Measurements from ENCODE around the gene DRC1. TPM values are rescaled to one million over a fixed set of nuclear protein-coding genes. Genes with fewer than 3 reads are reported as not detected.

The DRC1 gene
- total RNA-seq, 3 donors from 2014 or later, result not detected

DNA sequence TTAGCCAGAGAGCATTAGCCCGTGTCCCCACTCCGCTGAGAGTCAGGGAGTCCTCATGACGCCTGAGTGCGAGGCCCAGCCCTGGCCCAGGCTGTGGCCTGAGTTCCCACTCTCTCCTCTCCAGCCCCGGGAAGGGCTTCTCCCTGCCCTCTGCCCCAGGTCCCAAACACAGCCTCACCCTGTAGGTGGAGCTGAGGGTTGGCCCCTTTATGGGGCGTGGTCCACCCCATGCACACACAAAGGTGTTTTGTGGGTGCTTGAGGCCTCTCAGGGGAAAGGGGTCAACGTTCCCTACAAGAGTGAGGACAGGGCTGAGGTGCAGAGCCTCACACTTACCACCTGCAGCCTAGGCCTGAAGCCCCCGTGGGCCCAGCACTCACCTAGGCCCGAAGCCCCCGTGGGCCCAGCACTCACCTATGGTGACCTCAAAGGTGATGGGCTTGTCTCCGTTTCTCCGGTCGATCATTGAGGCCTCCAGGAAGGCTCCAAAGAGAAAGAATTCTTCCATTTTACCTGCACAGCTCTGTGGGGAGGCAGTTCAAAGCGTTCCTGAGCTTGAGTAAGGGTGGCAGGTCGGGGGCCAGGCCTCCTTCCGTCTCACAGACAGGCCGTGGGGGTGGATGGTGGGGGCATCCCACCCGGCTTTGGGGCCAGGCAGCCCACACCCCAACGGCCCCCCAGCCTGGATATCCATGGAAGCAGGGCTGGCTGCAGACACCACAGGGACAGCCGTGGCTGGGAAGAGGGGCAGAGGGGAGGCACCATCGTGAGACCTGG lies 78.3 kb downstream of the DRC1 start:
- Histone ChIP-seq H3K4me3 (no peak overlapping the region), H3K36me3 (no peaks in the 10 kb centered on the region), H3K9me3 (no peaks in the 10 kb centered on the region), H3K4me1 (no peaks in the 10 kb centered on the region), H3K27me3 (no peaks in the 10 kb centered on the region), H3K27ac (no peak overlapping the region)
- DNase-seq (ENCODE audit: low spot score in 2 of 2), result no peak
- intact Hi-C loops (cut with DNase I; ENCODE audit: low total_unique reads), result no loop called here
- TF ChIP-seq POLR2AphosphoS5 (IDR thresholded peaks at IDR 0.05) (no peak), POLR2A (IDR thresholded peaks at IDR 0.05) (no peak)
- TF ChIP-seq, protein P1, sequence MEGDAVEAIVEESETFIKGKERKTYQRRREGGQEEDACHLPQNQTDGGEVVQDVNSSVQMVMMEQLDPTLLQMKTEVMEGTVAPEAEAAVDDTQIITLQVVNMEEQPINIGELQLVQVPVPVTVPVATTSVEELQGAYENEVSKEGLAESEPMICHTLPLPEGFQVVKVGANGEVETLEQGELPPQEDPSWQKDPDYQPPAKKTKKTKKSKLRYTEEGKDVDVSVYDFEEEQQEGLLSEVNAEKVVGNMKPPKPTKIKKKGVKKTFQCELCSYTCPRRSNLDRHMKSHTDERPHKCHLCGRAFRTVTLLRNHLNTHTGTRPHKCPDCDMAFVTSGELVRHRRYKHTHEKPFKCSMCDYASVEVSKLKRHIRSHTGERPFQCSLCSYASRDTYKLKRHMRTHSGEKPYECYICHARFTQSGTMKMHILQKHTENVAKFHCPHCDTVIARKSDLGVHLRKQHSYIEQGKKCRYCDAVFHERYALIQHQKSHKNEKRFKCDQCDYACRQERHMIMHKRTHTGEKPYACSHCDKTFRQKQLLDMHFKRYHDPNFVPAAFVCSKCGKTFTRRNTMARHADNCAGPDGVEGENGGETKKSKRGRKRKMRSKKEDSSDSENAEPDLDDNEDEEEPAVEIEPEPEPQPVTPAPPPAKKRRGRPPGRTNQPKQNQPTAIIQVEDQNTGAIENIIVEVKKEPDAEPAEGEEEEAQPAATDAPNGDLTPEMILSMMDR (IDR thresholded peaks at IDR 0.05), result no peak

DNA sequence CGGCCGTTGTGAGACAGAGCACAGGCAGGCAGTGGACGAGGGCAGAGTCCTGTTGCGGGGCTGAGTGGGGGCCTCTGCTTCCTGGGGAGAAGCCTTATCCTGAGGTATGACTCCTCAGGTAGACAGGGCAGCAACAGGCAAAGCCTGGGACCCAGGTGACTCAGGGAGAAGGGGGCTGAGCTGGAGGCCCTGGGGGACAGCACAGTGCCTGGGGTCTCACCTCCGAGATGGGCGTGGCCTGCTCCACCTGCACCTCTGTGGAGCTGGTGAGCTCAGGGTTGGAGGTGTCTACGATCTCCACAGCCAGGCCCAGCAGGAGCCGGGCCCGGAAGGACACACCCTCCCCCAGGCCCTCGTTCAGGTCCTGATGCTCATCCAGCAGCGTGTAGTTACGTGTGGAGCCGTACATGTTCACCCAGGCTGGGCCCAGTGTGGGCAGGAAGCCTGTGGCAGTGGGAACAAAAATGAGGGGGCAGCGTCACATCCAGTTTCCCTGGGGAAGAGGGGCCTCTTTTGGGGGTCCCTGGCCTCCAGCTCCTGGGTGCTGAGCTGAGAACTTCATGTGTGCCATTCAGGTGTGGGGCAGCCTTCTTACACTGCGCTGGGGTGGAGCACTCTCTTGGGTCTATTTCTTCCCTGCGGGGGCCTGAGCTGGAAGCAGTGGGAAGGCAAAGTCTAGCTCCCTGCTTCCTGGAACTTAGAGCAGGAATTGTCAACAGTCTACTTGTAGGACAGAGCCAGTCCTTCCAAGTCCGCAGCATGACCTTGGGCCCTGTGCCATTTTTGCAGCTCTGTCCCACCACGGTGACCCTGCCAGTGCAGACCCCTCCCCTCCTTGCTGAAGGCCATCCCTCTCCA lies 79.1 kb downstream of the DRC1 start:
- Histone ChIP-seq H3K36me3 (no peaks in the 10 kb centered on the region), H3K4me3 (no peak overlapping the region), H3K27me3 (no peaks in the 10 kb centered on the region), H3K4me1 (no peaks in the 10 kb centered on the region), H3K9me3 (no peaks in the 10 kb centered on the region), H3K27ac (no peak overlapping the region)
- intact Hi-C loops (cut with DNase I; ENCODE audit: low total_unique reads), result no loop called here
- TF ChIP-seq POLR2AphosphoS5 (IDR thresholded peaks at IDR 0.05) (no peak), POLR2A (IDR thresholded peaks at IDR 0.05) (no peak)
- TF ChIP-seq, protein P1 (IDR thresholded peaks at IDR 0.05), result no peak
- no peak for DNase-seq (ENCODE audit: low spot score in 2 of 2)

DNA sequence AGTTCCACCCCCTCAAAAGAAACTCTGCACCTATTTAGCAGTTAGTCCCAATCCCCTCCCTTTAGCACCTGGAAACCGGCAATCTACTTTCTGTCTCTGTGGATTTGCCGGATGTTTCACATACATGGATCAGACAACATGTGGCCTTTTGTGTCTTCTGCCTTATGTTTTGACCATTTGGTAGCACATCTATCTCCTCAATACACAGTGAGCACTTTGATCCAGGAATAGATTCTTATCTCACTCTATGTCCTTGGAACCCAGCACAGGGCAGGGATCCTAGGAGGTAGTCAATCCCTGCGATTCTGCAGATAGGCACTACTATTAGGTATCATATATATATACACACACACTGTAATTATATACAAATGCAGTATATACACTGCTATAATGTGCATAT lies 80.0 kb downstream of the DRC1 start:
- no peak overlapping the region for H3K4me3 ChIP-seq
- intact Hi-C loops (cut with DNase I; ENCODE audit: low total_unique reads), result no loop called here

DNA sequence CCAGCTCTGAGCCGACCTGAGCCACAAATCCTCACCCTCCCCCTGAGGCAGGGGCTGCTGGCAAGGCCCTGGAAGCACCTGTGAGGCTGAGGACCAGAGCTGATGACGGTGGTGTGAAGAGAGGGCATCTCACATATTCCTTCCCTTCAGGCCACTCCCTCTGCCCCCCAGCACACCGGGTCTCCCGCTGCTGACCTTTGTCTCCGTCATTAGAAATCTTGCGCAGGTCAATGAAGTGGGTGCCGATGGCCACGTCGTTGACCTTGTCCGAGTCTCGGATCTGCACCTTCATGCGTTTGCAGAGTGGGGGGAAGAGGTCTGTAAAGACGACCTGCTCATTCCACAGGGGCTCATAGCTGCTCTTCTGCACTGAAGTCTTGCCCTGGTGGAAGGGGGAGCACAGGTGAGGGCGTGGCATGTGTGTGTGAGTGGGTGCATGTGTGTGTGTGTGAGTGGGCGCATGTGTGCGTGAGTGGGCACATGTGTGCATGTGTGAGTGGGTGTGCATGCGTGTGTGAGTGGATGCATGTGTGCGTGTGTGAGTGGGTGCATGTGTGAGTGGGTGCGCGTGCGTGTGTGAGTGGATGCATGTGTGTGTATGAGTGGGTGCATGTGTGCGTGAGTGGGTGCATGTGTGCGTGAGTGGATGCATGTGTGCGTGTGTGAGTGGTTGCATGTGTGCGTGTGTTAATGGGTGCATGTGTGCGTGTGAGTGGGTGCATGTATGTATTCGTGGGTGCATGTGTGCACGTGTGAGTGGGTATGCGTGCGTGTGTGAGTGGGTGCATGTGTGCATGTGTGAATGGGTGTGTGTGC lies 80.7 kb downstream of the DRC1 start:
- H3K4me1 ChIP-seq, result no peaks in the 10 kb centered on the region
- no peaks in the 10 kb centered on the region for H3K9me3 ChIP-seq
- intact Hi-C loops (cut with DNase I; ENCODE audit: low total_unique reads), result no loop called here
- no peaks in the 10 kb centered on the region for H3K36me3 ChIP-seq
- H3K4me3 ChIP-seq, result no peak overlapping the region
- no peaks in the 10 kb centered on the region for H3K27me3 ChIP-seq
- TF ChIP-seq POLR2A (IDR thresholded peaks at IDR 0.05) (no peak), POLR2AphosphoS5 (IDR thresholded peaks at IDR 0.05) (no peak)
- TF ChIP-seq, protein P1 (IDR thresholded peaks at IDR 0.05), result no peak
- H3K27ac ChIP-seq, result no peak overlapping the region
- no peak for DNase-seq (ENCODE audit: low spot score in 2 of 2)

More for the DNA sequence above, 80.0 kb downstream of the DRC1 start:
- TF ChIP-seq, protein P1 (IDR thresholded peaks at IDR 0.05), result no peak
- Histone ChIP-seq H3K9me3 (no peaks in the 10 kb centered on the region), H3K27me3 (no peaks in the 10 kb centered on the region), H3K36me3 (no peaks in the 10 kb centered on the region), H3K27ac (no peak overlapping the region), H3K4me1 (no peaks in the 10 kb centered on the region)
- no peak for DNase-seq (ENCODE audit: low spot score in 2 of 2)
